ENCODE data around the gene SLC25A52. TPM values are rescaled to one million over a fixed set of nuclear protein-coding genes. Genes with fewer than 3 reads are reported as not detected.
"Not testable (repeated sequence)": the region's sequence is repeated elsewhere in the genome, so short reads cannot be mapped to it uniquely, and the experiment has no call there.

Gene SLC25A52
- total and polyA plus RNA-seq, 3 donors from 2014 or later: 4.0 to 23.4 (median 5.7) TPM

DNA sequence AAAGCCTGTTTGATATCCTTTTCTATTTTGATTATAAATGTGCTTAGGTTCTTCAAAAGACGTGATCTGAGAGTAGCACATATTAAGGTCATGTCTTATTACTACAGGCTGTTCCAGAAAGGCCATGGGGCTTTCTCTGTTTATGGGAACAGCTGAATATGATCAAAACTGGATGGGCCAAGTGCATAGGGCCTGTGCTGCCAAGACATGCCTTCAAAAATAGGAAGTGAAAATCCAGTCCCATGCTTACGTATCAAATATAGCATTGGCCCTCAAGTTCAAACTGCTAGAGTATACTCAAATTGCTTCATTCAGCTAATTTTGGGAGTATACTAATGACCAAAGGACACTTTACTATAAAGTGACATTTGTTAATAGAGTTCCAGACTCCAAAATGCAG, 24.1 kb downstream of the SLC25A52 start:
- DNase-seq: no peak
- no peaks in the 10 kb centered on the region for H3K4me1 ChIP-seq
- no peak overlapping the region for H3K4me3 ChIP-seq
- WGBS, 2 donors: 64 to 67% methylated on average over 2 of the region's 2 CpGs
- H3K27ac ChIP-seq: no peak overlapping the region
- TF ChIP-seq CTCF (IDR thresholded peaks at IDR 0.05) (no peak), POLR2A (IDR thresholded peaks at IDR 0.05) (no peak)
- no peaks in the 10 kb centered on the region for H3K27me3 ChIP-seq
- intact Hi-C loops (cut with DNase I; ENCODE audit: low total_unique reads): no loop called here
- H3K9me3 ChIP-seq: no peaks in the 10 kb centered on the region
- no peaks in the 10 kb centered on the region for H3K36me3 ChIP-seq (ENCODE audit: low read depth, missing control alignments)

- TF ChIP-seq CTCF (IDR thresholded peaks at IDR 0.05) (no peak), POLR2A (IDR thresholded peaks at IDR 0.05) (no peak)
- Histone ChIP-seq H3K36me3 (ENCODE audit: low read depth, missing control alignments) (no peaks in the 10 kb centered on the region), H3K27ac (no peak overlapping the region), H3K9me3 (no peaks in the 10 kb centered on the region), H3K4me3 (no peak overlapping the region), H3K4me1 (no peaks in the 10 kb centered on the region), H3K27me3 (no peaks in the 10 kb centered on the region)
- intact Hi-C loops (cut with DNase I; ENCODE audit: low total_unique reads): no loop called here
- no peak for DNase-seq
- WGBS, 2 donors: 51 to 55% methylated on average over 3 of the region's 3 CpGs
These were observed 29.1 kb downstream of the SLC25A52 start for GRCh38 chr18:31731628-31732027.

GRCh38 chr18:31729196-31729595, 31.5 kb downstream of the SLC25A52 start:
- H3K27ac ChIP-seq; H3K27me3 ChIP-seq; H3K36me3 ChIP-seq (ENCODE audit: low read depth, missing control alignments); DNase-seq; H3K4me1 ChIP-seq; H3K4me3 ChIP-seq; intact Hi-C loops (cut with DNase I; ENCODE audit: low total_unique reads); H3K9me3 ChIP-seq: not testable (repeated sequence)
- 95 to 96% methylated on average over 2 of the region's 2 CpGs for WGBS, 2 donors

- Histone ChIP-seq H3K9me3 (no peaks in the 10 kb centered on the region), H3K4me3 (peak overlapping the region; percentile 63 to 72), H3K27ac (no peak overlapping the region), H3K27me3 (no peaks in the 10 kb centered on the region), H3K4me1 (no peaks in the 10 kb centered on the region), H3K36me3 (ENCODE audit: low read depth, missing control alignments) (no peaks in the 10 kb centered on the region)
- DNase-seq: peak; percentile 38
- 0 to 11% methylated on average over 24 to 43 of the region's 43 CpGs for WGBS, 2 donors
- intact Hi-C loops (cut with DNase I; ENCODE audit: low total_unique reads): no loop called here
- no peak for TF ChIP-seq CTCF (IDR thresholded peaks at IDR 0.05)
- no peak for TF ChIP-seq POLR2A (IDR thresholded peaks at IDR 0.05)
These were observed 36.5 kb downstream of the SLC25A52 start for GRCh38 chr18:31723990-31724711.

GRCh38 chr18:31723639-31723989, 37.1 kb downstream of the SLC25A52 start:
- DNase-seq: no peak
- Histone ChIP-seq H3K9me3 (no peaks in the 10 kb centered on the region), H3K4me3 (peak overlapping the region; percentile 63 to 72), H3K36me3 (ENCODE audit: low read depth, missing control alignments) (no peaks in the 10 kb centered on the region), H3K27ac (no peak overlapping the region), H3K27me3 (no peaks in the 10 kb centered on the region), H3K4me1 (no peaks in the 10 kb centered on the region)
- intact Hi-C loops (cut with DNase I; ENCODE audit: low total_unique reads): no loop called here
- TF ChIP-seq CTCF (IDR thresholded peaks at IDR 0.05) (no peak), POLR2A (IDR thresholded peaks at IDR 0.05) (no peak)
- 28 to 31% methylated on average over 7 of the region's 7 CpGs for WGBS, 2 donors

All from testis (tissue), 3 donors.